Measurements from ENCODE around the gene INTS4. TPM values are rescaled to one million over a fixed set of nuclear protein-coding genes. Genes with fewer than 3 reads are reported as not detected.

INTS4 gene
- total and polyA plus RNA-seq, 2 of the 8 experiments (the other 6 are each of a cell fraction or from before 2014, with no cell fraction given): 27.0 to 31.3 TPM

DNA sequence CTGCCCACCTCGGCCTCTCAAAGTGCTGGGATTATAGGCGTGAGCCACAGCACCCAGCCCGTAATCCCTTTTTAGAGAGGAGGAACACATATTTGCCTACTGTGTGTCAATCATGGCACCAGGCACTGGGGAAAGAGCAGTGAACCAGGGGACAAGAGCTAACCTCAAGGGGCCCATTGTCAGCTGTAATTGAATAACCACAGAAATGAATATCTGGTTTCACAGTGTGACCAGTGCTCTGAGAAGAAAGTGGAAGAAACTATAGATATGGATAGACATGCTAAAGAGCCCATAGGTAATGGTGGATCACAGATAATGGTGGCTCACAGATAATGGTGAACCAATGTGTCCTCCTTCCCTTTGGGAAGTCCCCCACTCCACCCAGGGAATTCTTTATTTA is 37.2 kb upstream of the INTS4 start:
- H2BK5ac ChIP-seq (ENCODE audit: low read depth, low read length): no peak overlapping the region
- H2AFZ ChIP-seq (ENCODE audit: low read length): no peak overlapping the region
- no peaks in the 10 kb centered on the region for H3K36me3 ChIP-seq (ENCODE audit: control insufficient read depth in 2 of 4, insufficient read depth in 4 of 4, low read length in 3 of 4)
- no peak overlapping the region for H3K4me3 ChIP-seq (ENCODE audit: extremely low read depth in 1 of 4, insufficient read depth in 2 of 4, low read depth in 3 of 4, low read length in 4 of 4)
- TF ChIP-seq, protein P1, sequence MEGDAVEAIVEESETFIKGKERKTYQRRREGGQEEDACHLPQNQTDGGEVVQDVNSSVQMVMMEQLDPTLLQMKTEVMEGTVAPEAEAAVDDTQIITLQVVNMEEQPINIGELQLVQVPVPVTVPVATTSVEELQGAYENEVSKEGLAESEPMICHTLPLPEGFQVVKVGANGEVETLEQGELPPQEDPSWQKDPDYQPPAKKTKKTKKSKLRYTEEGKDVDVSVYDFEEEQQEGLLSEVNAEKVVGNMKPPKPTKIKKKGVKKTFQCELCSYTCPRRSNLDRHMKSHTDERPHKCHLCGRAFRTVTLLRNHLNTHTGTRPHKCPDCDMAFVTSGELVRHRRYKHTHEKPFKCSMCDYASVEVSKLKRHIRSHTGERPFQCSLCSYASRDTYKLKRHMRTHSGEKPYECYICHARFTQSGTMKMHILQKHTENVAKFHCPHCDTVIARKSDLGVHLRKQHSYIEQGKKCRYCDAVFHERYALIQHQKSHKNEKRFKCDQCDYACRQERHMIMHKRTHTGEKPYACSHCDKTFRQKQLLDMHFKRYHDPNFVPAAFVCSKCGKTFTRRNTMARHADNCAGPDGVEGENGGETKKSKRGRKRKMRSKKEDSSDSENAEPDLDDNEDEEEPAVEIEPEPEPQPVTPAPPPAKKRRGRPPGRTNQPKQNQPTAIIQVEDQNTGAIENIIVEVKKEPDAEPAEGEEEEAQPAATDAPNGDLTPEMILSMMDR (IDR thresholded peaks at IDR 0.05; ENCODE audit: control extremely low read depth in 1 of 3, insufficient read depth in 1 of 3, low read depth in 1 of 3, low read length in 3 of 3): no peak
- TF ChIP-seq, protein P2, sequence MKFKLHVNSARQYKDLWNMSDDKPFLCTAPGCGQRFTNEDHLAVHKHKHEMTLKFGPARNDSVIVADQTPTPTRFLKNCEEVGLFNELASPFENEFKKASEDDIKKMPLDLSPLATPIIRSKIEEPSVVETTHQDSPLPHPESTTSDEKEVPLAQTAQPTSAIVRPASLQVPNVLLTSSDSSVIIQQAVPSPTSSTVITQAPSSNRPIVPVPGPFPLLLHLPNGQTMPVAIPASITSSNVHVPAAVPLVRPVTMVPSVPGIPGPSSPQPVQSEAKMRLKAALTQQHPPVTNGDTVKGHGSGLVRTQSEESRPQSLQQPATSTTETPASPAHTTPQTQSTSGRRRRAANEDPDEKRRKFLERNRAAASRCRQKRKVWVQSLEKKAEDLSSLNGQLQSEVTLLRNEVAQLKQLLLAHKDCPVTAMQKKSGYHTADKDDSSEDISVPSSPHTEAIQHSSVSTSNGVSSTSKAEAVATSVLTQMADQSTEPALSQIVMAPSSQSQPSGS (IDR thresholded peaks at IDR 0.05; ENCODE audit: low read length): no peak
- TF ChIP-seq SAP30 (IDR thresholded peaks at IDR 0.05; ENCODE audit: insufficient read depth, insufficient replicate concordance, low read length): no peak
- TF ChIP-seq BCL11A (IDR thresholded peaks at IDR 0.05; ENCODE audit: low read depth in 2 of 2, low read length in 2 of 2): no peak
- no peak for TF ChIP-seq SRF (IDR thresholded peaks at IDR 0.05; ENCODE audit: low read depth, low read length)
- no peak for TF ChIP-seq RBBP5 (IDR thresholded peaks at IDR 0.05; ENCODE audit: borderline replicate concordance, low read depth, low read length)
- TF ChIP-seq CEBPB (IDR thresholded peaks at IDR 0.05; ENCODE audit: low read depth, low read length): no peak
- no peak for TF ChIP-seq ASH2L (IDR thresholded peaks at IDR 0.05; ENCODE audit: low read length)
- TF ChIP-seq HDAC6 (IDR thresholded peaks at IDR 0.05; ENCODE audit: low read depth, low read length): no peak
- no peak overlapping the region for H4K91ac ChIP-seq (replicated peaks; ENCODE audit: insufficient read length, low read length)
- H2BK120ac ChIP-seq (replicated peaks; ENCODE audit: low read depth, low read length): no peak overlapping the region
- no peak overlapping the region for H3K23ac ChIP-seq (ENCODE audit: insufficient read length)
- no peak overlapping the region for H2BK20ac ChIP-seq (ENCODE audit: low read length)
- FAIRE-seq: no peak
- no peaks in the 10 kb centered on the region for H3K23me2 ChIP-seq (ENCODE audit: low read depth, low read length)
- H2BK15ac ChIP-seq (ENCODE audit: low read length): no peak overlapping the region
- no peak overlapping the region for H4K8ac ChIP-seq (ENCODE audit: extremely low read depth, insufficient read depth, low read length)
- H3K14ac ChIP-seq (ENCODE audit: insufficient read length): no peak overlapping the region
- H3K27me3 ChIP-seq (replicated peaks in 1 of 4; ENCODE audit: control insufficient read depth in 3 of 4, extremely low read depth in 1 of 4, insufficient read depth in 3 of 4, low read length in 3 of 4): no peaks in the 10 kb centered on the region
- no peaks in the 10 kb centered on the region for H3K79me1 ChIP-seq (ENCODE audit: low read depth, low read length)
- H3K18ac ChIP-seq (ENCODE audit: extremely low read depth, low read length): no peak overlapping the region
- H3K56ac ChIP-seq (replicated peaks; ENCODE audit: insufficient read length, low read depth, low read length): no peak overlapping the region
- H3K79me2 ChIP-seq (ENCODE audit: control insufficient read depth in 1 of 2, insufficient read depth in 2 of 2, low read length in 2 of 2): no peaks in the 10 kb centered on the region
- 90% methylated on average over 3 of the region's 3 CpGs; no CpG with 5 or more reads in 1 of the 2 experiments for WGBS, 2 experiments (ENCODE audit: extremely low coverage in 1 of 2, insufficient coverage in 1 of 2, insufficient read length in 1 of 2, insufficient replicate concordance in 2 of 2, low coverage in 1 of 2, low lambda C conversion rate in 2 of 2, missing lambda C conversion rate in 1 of 2)
- DNase-seq (ENCODE audit: low read depth in 1 of 2, low spot score in 2 of 2): no peak
- H3K27ac ChIP-seq (ENCODE audit: low read depth, low read length): no peak overlapping the region
- peaks cover 0 to 6% (median 0%) of the 10 kb centered on the region in 4 experiments; a peak in 1 of 7 replicates for H3K4me1 ChIP-seq (replicated peaks in 1 of 4; ENCODE audit: control insufficient read depth in 3 of 4, insufficient read depth in 4 of 4, low read length in 3 of 4)
- no peak overlapping the region for H3K4me2 ChIP-seq (ENCODE audit: insufficient read depth in 1 of 2, low read depth in 2 of 2, low read length in 2 of 2)
- no peaks in the 10 kb centered on the region for H3K9me3 ChIP-seq (ENCODE audit: insufficient read depth in 2 of 2, low read depth in 1 of 2, low read length in 1 of 2)
- H3K9ac ChIP-seq (replicated peaks in 1 of 4; ENCODE audit: extremely low read depth in 1 of 4, low read depth in 3 of 4, low read length in 3 of 4): no peak overlapping the region
- no peak overlapping the region for H2BK12ac ChIP-seq (ENCODE audit: low read depth, low read length)
- ChIA-PET CTCF (ENCODE audit: partially characterized antibody) (interaction anchor here (0.6 to 9.0 kb wide), 2 partner anchors 13 to 73 kb away, joined by 4 to 92 read pairs; no protein-coding TSS in a partner anchor), POLR2A (ENCODE audit: partially characterized antibody) (interaction anchor here (1.2 to 2.1 kb wide), 2 partner anchors 11 to 49 kb away, joined by 3 to 11 read pairs; no protein-coding TSS in a partner anchor)
- H2AK5ac ChIP-seq (ENCODE audit: low read depth, low read length): no peak overlapping the region
- no peaks in the 10 kb centered on the region for H4K20me1 ChIP-seq (replicated peaks in 1 of 2; ENCODE audit: control insufficient read depth in 1 of 2, insufficient read depth in 2 of 2, low read length in 2 of 2)
- H3K4ac ChIP-seq (replicated peaks; ENCODE audit: insufficient read length, low read depth, low read length): no peak overlapping the region
- no peak overlapping the region for H4K5ac ChIP-seq (ENCODE audit: insufficient read length, low read depth, low read length)
